HCT116 (cell line): Measurements from ENCODE around the gene MAPKAPK3. TPM values are rescaled to one million over a fixed set of nuclear protein-coding genes. Genes with fewer than 3 reads are reported as not detected.
A peak's percentile ranks its signal among the peaks of the same experiment; 100 is the strongest.

ENCODE experiments used
- ATAC-seq: fragments of 200-7000 bp; cut with Tn5 transposase; 2 replicates; pipeline ENCODE4 v1.9.1; 2020; ENCODE audit warnings: mild to moderate bottlenecking, moderate library complexity
- BruUV-seq: library from RNA; stranded (reverse); fragments of 400-500 nt; replicated peaks from 2 replicates; lab custom pipeline; 2021; lab: Mats Ljungman, UMichigan
- CTCF ChIA-PET: fragments of 300-600 bp; sonication (Branson Sonifier 250); formaldehyde crosslinking; loops from one replicate; lab custom pipeline; 2021; ENCODE audit warnings: antibody characterized with exemption; lab: Charles Lee
- POLR2A ChIA-PET: fragments of 300-600, 350-600 bp; sonication (Branson Sonifier 250); formaldehyde crosslinking; loops from one replicate; lab custom pipeline; 2021; ENCODE audit warnings: antibody characterized with exemption; lab: Charles Lee
- RAD21 ChIA-PET, 2 experiments: fragments of 300-600 bp; sonication (Branson Sonifier 250); formaldehyde crosslinking; loops; one replicate each; lab custom pipeline; 2023; ENCODE audit warnings: low total read pairs in 2 of 2; ENCODE audit not compliant: uncharacterized antibody in 2 of 2, unreplicated experiment in 2 of 2, low non-redundant PET in 1 of 2; lab: Charles Lee
- DNase-seq: peaks from one replicate; pipeline ENCODE4 v3.0.0-alpha.2; 2010; ENCODE audit warnings: low read depth, low spot score
- H2AFZ ChIP-seq: fragments of 200-600 bp; shearing (Covaris generic), sonication (generic); 2 replicates; pipeline ENCODE4 v1.6.1; 2017; ENCODE audit warnings: low read depth, mixed run types, mixed read lengths, antibody characterized with exemption, low read length; ENCODE audit not compliant: poor library complexity, severe bottlenecking
- H3K27ac ChIP-seq: 2 replicates; pipeline ENCODE4 v1.5.1; 2012; ENCODE audit warnings: low read depth, low read length
- H3K27me3 ChIP-seq: fragments of 200-600 bp; sonication (generic); 2 replicates; pipeline ENCODE4 v1.6.1; 2016; ENCODE audit warnings: mixed run types, low read length, mixed read lengths; ENCODE audit not compliant: insufficient read depth
- H3K36me3 ChIP-seq, 2 experiments: fragments of 200-500 bp in 1 of 2; fragments of 200-600 bp in 1 of 2; sonication (Bioruptor generic) in 1 of 2; sonication (generic) in 1 of 2; 2 replicates each; pipeline versions ENCODE4 v1.5.1 to v1.6.1; 2014 to 2016; ENCODE audit warnings: low read length in 2 of 2, inconsistent platforms in 1 of 2, mixed read lengths in 1 of 2, mixed run types in 1 of 2; ENCODE audit not compliant: insufficient read depth in 2 of 2, control insufficient read depth in 1 of 2
- H3K4me1 ChIP-seq, 2 experiments: fragments of 200-600 bp in 1 of 2; sonication (generic) in 1 of 2; 2 replicates each; pipeline versions ENCODE4 v1.5.1 to v1.6.1; 2012 to 2017; ENCODE audit warnings: low read length in 2 of 2, inconsistent platforms in 1 of 2, mild to moderate bottlenecking in 1 of 2, mixed read lengths in 1 of 2, mixed run types in 1 of 2, moderate library complexity in 1 of 2; ENCODE audit not compliant: insufficient read depth in 2 of 2, control insufficient read depth in 1 of 2
- H3K4me2 ChIP-seq: fragments of 200-600 bp; sonication (generic); 2 replicates; pipeline ENCODE4 v1.6.1; 2017; ENCODE audit warnings: mixed run types, low read length, mixed read lengths
- H3K4me3 ChIP-seq, 2 experiments: fragments of 200-600 bp in 1 of 2; sonication (generic) in 1 of 2; replicated peaks in 1 of 2; 2 replicates each; pipeline ENCODE4 v1.5.1; 2011 to 2016; ENCODE audit warnings: low read length in 2 of 2, control low read depth in 1 of 2, low read depth in 1 of 2, mild to moderate bottlenecking in 1 of 2, mixed read lengths in 1 of 2, mixed run types in 1 of 2
- H3K79me2 ChIP-seq: fragments of 200-600 bp; sonication (generic); 2 replicates; pipeline ENCODE4 v1.6.1; 2017; ENCODE audit warnings: mild to moderate bottlenecking, mixed run types, low read length, moderate library complexity, mixed read lengths; ENCODE audit not compliant: insufficient read depth
- H3K9ac ChIP-seq: fragments of 200-600 bp; sonication (generic); 2 replicates; pipeline ENCODE4 v1.6.1; 2016; ENCODE audit warnings: low read length, mixed read lengths
- H3K9me2 ChIP-seq: fragments of 200-600 bp; sonication (generic), shearing (Covaris generic); 2 replicates; pipeline ENCODE4 v1.6.1; 2017; ENCODE audit warnings: mixed run types, mild to moderate bottlenecking, moderate library complexity; ENCODE audit not compliant: insufficient read depth
- H3K9me3 ChIP-seq, 2 experiments: fragments of 200-500 bp in 1 of 2; fragments of 200-600 bp in 1 of 2; sonication (Bioruptor generic) in 1 of 2; sonication (generic) in 1 of 2; 2 replicates each; pipeline ENCODE4 v1.6.1; 2014 to 2017; ENCODE audit warnings: low read length in 2 of 2, mixed read lengths in 2 of 2, inconsistent platforms in 1 of 2, low read depth in 1 of 2, mild to moderate bottlenecking in 1 of 2, mixed run types in 1 of 2, moderate library complexity in 1 of 2; ENCODE audit not compliant: control insufficient read depth in 1 of 2, insufficient read depth in 1 of 2
- H4K20me1 ChIP-seq: fragments of 200-600 bp; sonication (generic), shearing (Covaris generic); 2 replicates; pipeline ENCODE4 v1.6.1; 2017; ENCODE audit warnings: mixed run types, mild to moderate bottlenecking, moderate library complexity; ENCODE audit not compliant: insufficient read depth
- CTCF ChIP-seq, 3 experiments: fragments of 200-600 bp in 1 of 3; sonication (generic) in 1 of 3; IDR thresholded peaks in 2 of 3; conservative IDR thresholded peaks in 1 of 3; 2 replicates each; pipeline ENCODE4 v1.5.1; 2012 to 2017; ENCODE audit warnings: low read depth in 2 of 3, low read length in 2 of 3, antibody characterized with exemption in 1 of 3, borderline replicate concordance in 1 of 3, control low read depth in 1 of 3, mild to moderate bottlenecking in 1 of 3, mixed read lengths in 1 of 3, mixed run types in 1 of 3, moderate library complexity in 1 of 3; ENCODE audit not compliant: insufficient read depth in 1 of 3
- EGR1 ChIP-seq: IDR thresholded peaks from 2 replicates; pipeline ENCODE4 v1.6.1; 2012; ENCODE audit warnings: low read depth
- EZH2 ChIP-seq: fragments of 200-600 bp; sonication (generic); IDR thresholded peaks from 2 replicates; pipeline ENCODE4 v1.6.1; 2017; ENCODE audit warnings: antibody characterized with exemption, mixed run types
- POLR2AphosphoS5 ChIP-seq: IDR thresholded peaks from 2 replicates; pipeline ENCODE4 v1.6.1; 2011; ENCODE audit warnings: mild to moderate bottlenecking, low read depth, low read length, moderate library complexity
- YY1 ChIP-seq: IDR thresholded peaks from 2 replicates; pipeline ENCODE4 v1.6.1; 2011; ENCODE audit warnings: low read length, low read depth, moderate library complexity, mild to moderate bottlenecking; ENCODE audit not compliant: insufficient replicate concordance; ENCODE audit errors: extremely low read depth
- intact Hi-C: fragments of 100-400 bp; cut with micrococcal nuclease; formaldehyde crosslinking; loops from 2 replicates; pipeline ENCODE4 v1.10.0; 2022
- total RNA-seq: library from RNA; stranded (reverse); gene quantifications from one replicate; pipeline ENCODE4 v1.2.1, GENCODE V29; 2021; ENCODE audit not compliant: unreplicated experiment
- TF ChIP-seq, protein P1 (sequence below): IDR thresholded peaks from 2 replicates; pipeline ENCODE4 v1.6.1; 2012; ENCODE audit warnings: low read depth

MAPKAPK3 gene
- total RNA-seq, 1 experiment from 2014 or later, result 87.3 TPM

- POLR2A ChIA-PET, result interaction anchor here (0.8 to 2.1 kb wide), 2 partner anchors 9 to 25 kb away, joined by 4 to 7 read pairs; no protein-coding TSS in a partner anchor
- RAD21 ChIA-PET, result interaction anchor here (0.5 to 2.1 kb wide), 9 partner anchors 11 to 745 kb away, joined by 3 to 12 read pairs (median 3); no protein-coding TSS in a partner anchor
- H3K9me3 ChIP-seq, result no peaks in the 10 kb centered on the region
- intact Hi-C loops, result no loop called here
- peak overlapping the region; percentile 75 for H3K4me2 ChIP-seq
- ATAC-seq (peak; percentile 91), DNase-seq (peak; percentile 88)
- H3K9ac ChIP-seq, result peak overlapping the region; percentile 58
- H4K20me1 ChIP-seq, result no peaks in the 10 kb centered on the region; the same call in 1 of the 2 replicates
- peaks cover 92% of the 10 kb centered on the region for H3K79me2 ChIP-seq
- TF ChIP-seq, protein P1, sequence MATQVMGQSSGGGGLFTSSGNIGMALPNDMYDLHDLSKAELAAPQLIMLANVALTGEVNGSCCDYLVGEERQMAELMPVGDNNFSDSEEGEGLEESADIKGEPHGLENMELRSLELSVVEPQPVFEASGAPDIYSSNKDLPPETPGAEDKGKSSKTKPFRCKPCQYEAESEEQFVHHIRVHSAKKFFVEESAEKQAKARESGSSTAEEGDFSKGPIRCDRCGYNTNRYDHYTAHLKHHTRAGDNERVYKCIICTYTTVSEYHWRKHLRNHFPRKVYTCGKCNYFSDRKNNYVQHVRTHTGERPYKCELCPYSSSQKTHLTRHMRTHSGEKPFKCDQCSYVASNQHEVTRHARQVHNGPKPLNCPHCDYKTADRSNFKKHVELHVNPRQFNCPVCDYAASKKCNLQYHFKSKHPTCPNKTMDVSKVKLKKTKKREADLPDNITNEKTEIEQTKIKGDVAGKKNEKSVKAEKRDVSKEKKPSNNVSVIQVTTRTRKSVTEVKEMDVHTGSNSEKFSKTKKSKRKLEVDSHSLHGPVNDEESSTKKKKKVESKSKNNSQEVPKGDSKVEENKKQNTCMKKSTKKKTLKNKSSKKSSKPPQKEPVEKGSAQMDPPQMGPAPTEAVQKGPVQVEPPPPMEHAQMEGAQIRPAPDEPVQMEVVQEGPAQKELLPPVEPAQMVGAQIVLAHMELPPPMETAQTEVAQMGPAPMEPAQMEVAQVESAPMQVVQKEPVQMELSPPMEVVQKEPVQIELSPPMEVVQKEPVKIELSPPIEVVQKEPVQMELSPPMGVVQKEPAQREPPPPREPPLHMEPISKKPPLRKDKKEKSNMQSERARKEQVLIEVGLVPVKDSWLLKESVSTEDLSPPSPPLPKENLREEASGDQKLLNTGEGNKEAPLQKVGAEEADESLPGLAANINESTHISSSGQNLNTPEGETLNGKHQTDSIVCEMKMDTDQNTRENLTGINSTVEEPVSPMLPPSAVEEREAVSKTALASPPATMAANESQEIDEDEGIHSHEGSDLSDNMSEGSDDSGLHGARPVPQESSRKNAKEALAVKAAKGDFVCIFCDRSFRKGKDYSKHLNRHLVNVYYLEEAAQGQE, result no peak
- peak; percentile 10 for TF ChIP-seq YY1
- peak; percentile 36; the same call in 1 of the 2 replicates for TF ChIP-seq POLR2AphosphoS5
- TF ChIP-seq EZH2, result no peak
- TF ChIP-seq EGR1, result no peak
- TF ChIP-seq CTCF (IDR thresholded peaks at IDR 0.05 in 2 of 3, conservative IDR thresholded peaks at IDR 0.05 in 1 of 3; ENCODE audit: borderline replicate concordance in 1 of 3, insufficient read depth in 1 of 3, low read depth in 2 of 3, low read length in 2 of 3), result peak in 2 of 3 experiments; percentile 60 to 65; a peak in 4 of 6 replicates
- peak overlapping the region; percentile 87 for H3K27ac ChIP-seq
- H3K27me3 ChIP-seq, result no peaks in the 10 kb centered on the region
- peak overlapping the region; percentile 27 to 41 for H3K4me3 ChIP-seq
- CTCF ChIA-PET, result interaction anchor here (0.8 to 2.8 kb wide), 9 partner anchors 11 to 762 kb away, joined by 3 to 29 read pairs (median 5); partner anchors contain the start of genes CISH and MAPKAPK3
- H3K4me1 ChIP-seq, result peaks cover 65 to 98% of the 10 kb centered on the region in 2 experiments
- no TSS peak for BruUV-seq
- H2AFZ ChIP-seq, result no peak overlapping the region
- peaks cover 0 to 10% of the 10 kb centered on the region in 2 experiments; a peak in 1 of 4 replicates for H3K36me3 ChIP-seq
- no peaks in the 10 kb centered on the region for H3K9me2 ChIP-seq
Measured at GRCh38 chr3:50627407-50628051, 10.6 kb downstream of the MAPKAPK3 start.
